SK-N-SH (cell line): Measurements from ENCODE around the gene DOCK4. TPM values are rescaled to one million over a fixed set of nuclear protein-coding genes. Genes with fewer than 3 reads are reported as not detected.

Source experiments
- CTCF ChIA-PET: fragments of 300-600, 350-600 bp; formaldehyde crosslinking; extraction: SDS; loops from one replicate; lab custom pipeline; 2021; lab: Yijun Ruan, JAX
- POLR2A ChIA-PET: fragments of 350-600 bp; sonication (Branson Sonifier 250); formaldehyde crosslinking; extraction: SDS; loops from one replicate; lab custom pipeline; 2020; ENCODE audit warnings: antibody characterized with exemption, inconsistent platforms; lab: Yijun Ruan, JAX
- DNase-seq: peaks from one replicate; pipeline ENCODE4 v3.0.0; 2012
- H2AFZ ChIP-seq: fragments of 200-600 bp; sonication (generic); 2 replicates; pipeline ENCODE4 v1.8.1; 2016; ENCODE audit warnings: antibody characterized with exemption, mild to moderate bottlenecking, low read depth
- H3F3A ChIP-seq: fragments of 200-600 bp; sonication (generic); replicated peaks from 2 replicates; pipeline ENCODE3; 2016; ENCODE audit warnings: antibody characterized with exemption, mild to moderate bottlenecking; ENCODE audit not compliant: insufficient read depth
- H3K27ac ChIP-seq, 2 experiments: fragments of 200-500 bp in 1 of 2; fragments of 200-600 bp in 1 of 2; sonication (Bioruptor generic) in 1 of 2; sonication (generic), shearing (Covaris generic) in 1 of 2; 2 replicates each; pipeline versions ENCODE4 v1.5.1 to v1.6.1; 2014 to 2016; ENCODE audit warnings: low read depth in 2 of 2, inconsistent platforms in 1 of 2, low read length in 1 of 2, mild to moderate bottlenecking in 1 of 2, mixed read lengths in 1 of 2
- H3K27me3 ChIP-seq: fragments of 200-600 bp; sonication (generic), shearing (Covaris generic); 2 replicates; pipeline ENCODE4 v1.6.1; 2016; ENCODE audit warnings: mixed run types; ENCODE audit not compliant: insufficient read depth
- H3K36me3 ChIP-seq, 2 experiments: fragments of 200-500 bp in 1 of 2; fragments of 200-600 bp in 1 of 2; sonication (Bioruptor generic) in 1 of 2; sonication (generic) in 1 of 2; replicated peaks in 1 of 2; 2 replicates each; pipeline versions ENCODE3 to v1.5.1; 2014 to 2016; ENCODE audit warnings: low read length in 1 of 2, mild to moderate bottlenecking in 1 of 2; ENCODE audit not compliant: insufficient read depth in 2 of 2, control insufficient read depth in 1 of 2
- H3K4me1 ChIP-seq, 2 experiments: fragments of 200-500 bp in 1 of 2; fragments of 200-600 bp in 1 of 2; sonication (Bioruptor generic) in 1 of 2; sonication (generic), shearing (Covaris generic) in 1 of 2; 2 replicates each; pipeline versions ENCODE4 v1.5.1 to v1.6.1; 2014 to 2016; ENCODE audit warnings: low read depth in 1 of 2, low read length in 1 of 2, mixed run types in 1 of 2; ENCODE audit not compliant: insufficient read depth in 2 of 2, control insufficient read depth in 1 of 2
- H3K4me2 ChIP-seq: fragments of 200-600 bp; sonication (generic), shearing (Covaris generic); 2 replicates; pipeline ENCODE4 v1.6.1; 2017; ENCODE audit warnings: mixed run types
- H3K4me3 ChIP-seq, 2 experiments: fragments of 200-500 bp in 1 of 2; fragments of 200-600 bp in 1 of 2; sonication (Bioruptor generic) in 1 of 2; sonication (generic), shearing (Covaris generic) in 1 of 2; 2 replicates each; pipeline versions ENCODE4 v1.5.1 to v1.8.1; 2014 to 2016; ENCODE audit warnings: low read depth in 2 of 2, inconsistent platforms in 1 of 2, low read length in 1 of 2, mild to moderate bottlenecking in 1 of 2, mixed read lengths in 1 of 2, moderate library complexity in 1 of 2
- H3K79me2 ChIP-seq: fragments of 200-600 bp; sonication (generic); 2 replicates; pipeline ENCODE4 v1.8.1; 2017; ENCODE audit warnings: mild to moderate bottlenecking; ENCODE audit not compliant: insufficient read depth
- H3K9ac ChIP-seq: fragments of 200-600 bp; sonication (generic); 2 replicates; pipeline ENCODE4 v1.6.1; 2017; ENCODE audit warnings: mixed run types
- H3K9me2 ChIP-seq: fragments of 200-600 bp; sonication (generic); 2 replicates; pipeline ENCODE4 v1.6.1; 2017; ENCODE audit warnings: mixed run types
- H3K9me3 ChIP-seq: fragments of 200-600 bp; sonication (generic); 2 replicates; pipeline ENCODE4 v1.6.1; 2017; ENCODE audit warnings: mixed run types, mild to moderate bottlenecking, moderate library complexity
- H4K20me1 ChIP-seq: fragments of 200-600 bp; sonication (generic); 2 replicates; pipeline ENCODE4 v1.6.1; 2017; ENCODE audit warnings: mild to moderate bottlenecking, mixed run types; ENCODE audit not compliant: insufficient read depth
- CHD2 ChIP-seq: fragments of 150-350 bp; IDR thresholded peaks from 2 replicates; pipeline ENCODE4 v1.6.1; 2018; ENCODE audit warnings: low read length; ENCODE audit not compliant: partially characterized antibody
- FOXJ3 ChIP-seq: sonication (generic); formaldehyde crosslinking; IDR thresholded peaks from 2 replicates; pipeline ENCODE4 v1.5.1; 2020; ENCODE audit warnings: mild to moderate bottlenecking, missing genetic modification reagents
- FOXM1 ChIP-seq: IDR thresholded peaks from 2 replicates; pipeline ENCODE4 v1.4.0; 2012; ENCODE audit warnings: low read depth, mild to moderate bottlenecking
- GABPA ChIP-seq: IDR thresholded peaks from 2 replicates; pipeline ENCODE4 v1.4.0; 2012; ENCODE audit warnings: low read depth, mild to moderate bottlenecking
- NFIC ChIP-seq: IDR thresholded peaks from 2 replicates; pipeline ENCODE4 v1.4.0; 2012; ENCODE audit warnings: borderline replicate concordance
- PBX3 ChIP-seq: IDR thresholded peaks from 2 replicates; pipeline ENCODE4; 2012
- RXRA ChIP-seq: IDR thresholded peaks from 2 replicates; pipeline ENCODE4 v1.4.0; 2012; ENCODE audit warnings: low read depth, mild to moderate bottlenecking, borderline replicate concordance
- SIN3A ChIP-seq: IDR thresholded peaks from 2 replicates; pipeline ENCODE4 v1.6.1; 2012; ENCODE audit warnings: low read depth, mild to moderate bottlenecking, low read length, moderate library complexity, borderline replicate concordance
- TAF1 ChIP-seq: IDR thresholded peaks from 2 replicates; pipeline ENCODE4 v1.6.1; 2012; ENCODE audit warnings: low read depth, mild to moderate bottlenecking, low read length, moderate library complexity, borderline replicate concordance
- TEAD4 ChIP-seq: IDR thresholded peaks from 2 replicates; pipeline ENCODE4 v1.4.0; 2012; ENCODE audit warnings: mild to moderate bottlenecking, borderline replicate concordance; ENCODE audit not compliant: insufficient read depth
- USF2 ChIP-seq: fragments of 150-350 bp; IDR thresholded peaks from 2 replicates; pipeline ENCODE4 v1.6.1; 2017; ENCODE audit warnings: antibody characterized with exemption, low read length, low read depth, borderline replicate concordance
- WGBS: methylation state at CpG from one replicate; pipeline ENCODE4 v1.1.6; 2017; ENCODE audit warnings: low lambda C conversion rate; 5-methylcytosine and 5-hydroxymethylcytosine counted together
- polyA plus RNA-seq, 3 experiments: library from polyadenylated mRNA; depleted of rRNA; stranded (reverse); fragments of >200 nt; gene quantifications; 2 replicates each; pipeline ENCODE4 v1.2.3, GENCODE V29; 2012

DOCK4 gene
- polyA plus RNA-seq, 1 of the 3 experiments (the other 2 are of a cell fraction), result 8.5 TPM

DNA sequence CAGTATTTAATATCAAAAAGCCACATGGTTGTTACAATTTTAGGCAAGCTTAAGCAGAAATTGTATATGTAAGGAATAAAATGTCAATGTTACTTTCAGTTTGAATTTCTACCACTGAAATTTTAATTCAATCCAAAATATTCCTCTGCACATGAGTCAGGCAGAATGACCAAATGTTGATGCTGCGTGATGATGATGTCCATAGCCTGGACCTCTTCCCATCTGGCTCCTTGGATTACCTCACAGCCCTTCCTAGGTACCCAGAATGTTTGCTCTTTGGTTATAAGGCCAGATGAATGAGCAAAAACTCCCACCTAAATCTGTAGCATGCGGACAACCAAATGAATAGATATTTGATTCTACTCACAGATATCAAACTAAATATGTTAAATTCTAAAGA lies 385.6 kb downstream of the DOCK4 start:
- TF ChIP-seq CHD2 (no peak), NFIC (no peak)
- Histone ChIP-seq H3K4me2 (no peak overlapping the region), H3K9me3 (no peaks in the 10 kb centered on the region), H3K4me1 (no peaks in the 10 kb centered on the region), H3K79me2 (no peaks in the 10 kb centered on the region), H3K9ac (no peak overlapping the region), H3F3A (no peaks in the 10 kb centered on the region), H3K4me3 (no peak overlapping the region), H3K27me3 (no peaks in the 10 kb centered on the region), H2AFZ (no peak overlapping the region), H4K20me1 (no peaks in the 10 kb centered on the region), H3K9me2 (no peaks in the 10 kb centered on the region), H3K36me3 (peaks cover 0 to 42% of the 10 kb centered on the region in 2 experiments), H3K27ac (no peak overlapping the region)
- WGBS, result 92% methylated on average over 2 of the region's 2 CpGs
- ChIA-PET CTCF (interaction anchor here (0.9 to 1.3 kb wide), 2 partner anchors 58 to 79 kb away, joined by 3 to 5 read pairs; no protein-coding TSS in a partner anchor), POLR2A (interaction anchor here (0.6 kb wide), 1 partner anchor 133 kb away, joined by 3 read pairs; no protein-coding TSS in a partner anchor)
- DNase-seq, result no peak

GRCh38 chr7:111820121-111820520 lies 386.1 kb downstream of the DOCK4 start:
- ChIA-PET CTCF (interaction anchor here (1.3 kb wide), 1 partner anchor 78 kb away, joined by 5 read pairs; no protein-coding TSS in a partner anchor), POLR2A (interaction anchor here (0.6 kb wide), 1 partner anchor 133 kb away, joined by 3 read pairs; no protein-coding TSS in a partner anchor)
- no peaks in the 10 kb centered on the region for H3K9me2 ChIP-seq
- no peaks in the 10 kb centered on the region for H4K20me1 ChIP-seq
- H3K36me3 ChIP-seq, result peaks cover 0 to 38% of the 10 kb centered on the region in 2 experiments
- TF ChIP-seq USF2, result no peak
- TF ChIP-seq FOXJ3 (CRISPR knock-in tag), result no peak
- no peak for TF ChIP-seq RXRA
- no peak for TF ChIP-seq PBX3
- TF ChIP-seq GABPA, result no peak
- TF ChIP-seq TEAD4, result no peak
- no peak for TF ChIP-seq FOXM1
- no peak for TF ChIP-seq SIN3A
- no peak for TF ChIP-seq TAF1
- TF ChIP-seq, all 33 proteins: peak for 0
- Histone ChIP-seq H3K27ac (no peak overlapping the region), H3K27me3 (no peaks in the 10 kb centered on the region), H3F3A (no peaks in the 10 kb centered on the region), H3K4me2 (no peak overlapping the region), H2AFZ (no peak overlapping the region), H3K4me3 (no peak overlapping the region), H3K9ac (no peak overlapping the region), H3K79me2 (no peaks in the 10 kb centered on the region), H3K9me3 (no peaks in the 10 kb centered on the region), H3K4me1 (no peaks in the 10 kb centered on the region)
- no peak for DNase-seq
- WGBS, result 100% methylated on average over 1 of the region's 1 CpG
